Stimulated activated CD8-positive, alpha-beta memory T cell treated with anti-CD3 and anti-CD28 coated beads, Interleukin-12 subunit alpha, Interleukin-12 subunit beta, amount 100 ng/mL, for 1 hour (primary cell): Measurements from ENCODE around the gene YPEL5.
A peak's percentile ranks its signal among the peaks of the same experiment; 100 is the strongest.
"Not testable (repeated sequence)": the region's sequence is repeated elsewhere in the genome, so short reads cannot be mapped to it uniquely, and the experiment has no call there.

Source experiments
- DNase-seq: peaks from one replicate; pipeline ENCODE4 v3.0.0-alpha.2; 2020; ENCODE audit warnings: low read depth

Gene YPEL5

DNA sequence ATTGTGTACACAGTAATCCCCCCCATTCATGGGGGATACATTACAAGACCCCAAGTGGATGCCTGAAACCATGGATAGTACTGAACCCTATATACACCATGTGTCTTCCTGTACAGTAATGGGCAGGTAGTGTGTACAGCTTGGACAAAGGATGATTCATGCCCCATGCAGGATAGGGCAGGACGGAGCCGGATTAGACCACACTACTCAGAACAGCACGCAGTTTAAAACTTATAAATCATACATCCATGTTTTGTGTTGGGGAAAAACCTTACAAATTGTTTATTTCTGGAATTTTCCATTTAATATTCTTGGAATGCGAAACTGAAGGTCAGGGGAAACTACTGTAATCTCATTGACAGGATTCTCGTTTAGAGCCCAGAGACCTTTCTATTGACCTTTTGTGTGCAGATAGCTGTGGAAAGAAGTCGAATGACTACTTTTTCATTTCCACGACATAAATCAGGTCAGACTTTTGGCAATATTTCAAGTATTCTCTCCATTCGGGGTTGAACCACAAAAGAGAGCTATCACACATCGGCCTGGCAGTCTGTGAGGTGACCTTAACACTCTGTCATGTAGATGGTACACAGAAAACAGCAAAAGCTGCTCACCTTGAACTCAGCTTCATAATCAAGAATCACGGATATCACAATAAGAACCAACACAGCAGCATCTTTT, 9.9 kb upstream of the YPEL5 start:
- DNase-seq, result no peak

DNA sequence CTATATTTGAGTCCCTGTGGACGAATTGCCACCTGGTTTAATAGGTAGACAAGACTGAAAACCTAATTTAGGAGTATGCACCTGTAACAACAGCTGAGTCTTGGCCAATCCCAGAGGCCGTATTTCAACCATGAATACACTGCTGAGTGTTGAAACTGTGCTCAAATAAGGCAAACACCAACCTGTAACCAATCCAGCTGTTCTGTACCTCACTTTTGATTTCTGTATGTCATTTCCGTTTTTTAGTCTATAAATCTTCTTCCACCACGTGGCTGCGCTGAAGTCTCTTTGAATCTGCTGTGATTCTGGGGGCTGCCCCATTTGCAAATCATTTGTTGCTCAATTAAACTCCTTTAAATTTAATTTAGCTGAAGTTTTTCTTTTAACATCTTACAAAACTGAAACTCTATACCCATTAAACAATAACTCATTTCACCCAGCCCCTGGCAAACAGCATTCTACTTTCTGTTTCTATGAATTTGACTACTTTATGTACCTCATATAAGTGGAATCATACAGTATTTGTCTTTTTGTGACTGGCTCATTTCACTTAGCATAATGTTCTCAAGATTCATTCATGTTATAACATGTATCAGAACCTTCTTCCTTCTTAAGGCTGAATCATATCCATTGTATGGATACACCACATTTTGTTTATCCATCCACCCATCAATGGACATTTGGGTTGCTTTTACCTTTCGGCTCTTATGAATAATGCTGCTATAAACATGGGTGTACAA, 7.5 kb upstream of the YPEL5 start:
- peak; percentile 9 for DNase-seq

DNA sequence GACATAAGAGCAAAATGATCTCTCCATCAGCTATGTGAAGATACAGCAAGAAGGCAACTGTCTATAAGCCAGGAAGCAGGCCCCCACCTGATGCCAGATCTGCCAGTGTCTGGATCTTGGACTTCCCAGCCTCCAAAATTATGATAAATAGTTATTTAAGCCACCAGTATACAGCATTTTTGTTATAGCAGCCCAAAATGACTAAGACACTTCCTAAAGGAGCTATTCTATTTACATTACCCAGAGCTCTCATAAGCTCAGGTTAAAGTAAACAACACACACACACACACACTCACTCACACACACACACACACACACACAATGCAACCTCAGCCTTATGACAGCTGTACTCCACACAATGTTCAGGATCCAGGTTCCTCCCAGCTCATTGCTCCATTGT, 5.7 kb upstream of the YPEL5 start:
- no peak for DNase-seq

DNA sequence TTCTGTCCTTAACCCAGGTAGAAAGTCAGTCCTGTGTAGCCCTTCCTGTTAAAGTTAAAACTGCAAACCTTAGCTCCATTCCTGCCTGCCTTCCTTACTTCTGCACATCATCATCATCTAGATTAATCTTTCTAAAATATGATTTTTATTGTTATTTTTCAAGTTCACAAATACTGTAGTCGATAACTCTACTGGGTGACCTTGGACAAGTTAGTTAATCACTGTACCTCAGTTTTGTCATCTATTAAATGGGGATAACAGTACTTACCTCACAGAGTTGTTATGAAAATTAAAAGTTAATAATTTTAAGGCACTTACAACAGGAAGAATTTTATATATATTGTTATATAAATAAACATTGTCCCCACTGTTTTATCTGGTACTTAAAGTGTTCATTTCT, 2.5 kb upstream of the YPEL5 start:
- no peak for DNase-seq

DNA sequence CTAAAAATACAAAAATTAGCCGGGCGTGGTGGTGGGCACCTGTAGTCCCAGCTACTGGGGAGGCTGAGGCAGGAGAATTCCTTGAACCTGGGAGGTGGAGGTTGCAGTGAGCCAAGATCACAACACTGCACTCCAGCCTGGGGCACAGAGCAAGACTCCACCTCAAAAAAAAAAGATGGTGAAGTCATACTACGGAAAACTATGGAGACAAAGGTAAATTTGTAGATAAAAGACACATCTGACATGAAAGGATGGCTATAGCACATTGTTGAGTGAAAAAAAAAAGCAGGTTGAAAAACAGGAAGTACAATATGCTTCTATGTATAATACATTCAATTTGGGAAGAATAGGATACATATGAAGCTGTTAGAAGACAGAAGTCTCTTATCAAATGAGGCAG, 1.9 kb upstream of the YPEL5 start:
- DNase-seq, result not testable (repeated sequence)

DNA sequence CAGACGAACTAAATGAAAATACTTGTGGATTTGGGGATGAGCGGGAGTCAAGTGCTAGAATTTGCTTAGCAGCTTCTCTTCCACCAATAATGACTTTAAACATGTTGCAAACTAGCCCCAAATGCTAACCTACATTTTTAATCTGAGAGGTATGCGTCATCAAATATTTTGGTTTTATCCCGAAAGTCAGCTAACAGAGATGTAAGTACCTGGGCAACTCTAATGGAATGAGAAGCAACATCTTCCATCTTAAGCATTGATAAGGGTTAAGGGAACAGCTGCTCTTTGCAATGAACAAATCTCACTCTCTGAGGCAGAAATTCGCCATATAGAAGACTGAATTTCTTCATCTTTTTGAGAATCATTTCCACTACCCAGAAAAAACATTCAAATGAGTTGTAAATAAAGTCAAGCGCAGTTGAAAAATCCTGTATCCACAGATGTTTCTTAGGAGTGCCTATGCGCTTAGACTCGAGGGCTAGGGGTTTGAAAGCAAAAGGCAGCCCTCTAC, 926 bp upstream of the YPEL5 start:
- no peak for DNase-seq

DNA sequence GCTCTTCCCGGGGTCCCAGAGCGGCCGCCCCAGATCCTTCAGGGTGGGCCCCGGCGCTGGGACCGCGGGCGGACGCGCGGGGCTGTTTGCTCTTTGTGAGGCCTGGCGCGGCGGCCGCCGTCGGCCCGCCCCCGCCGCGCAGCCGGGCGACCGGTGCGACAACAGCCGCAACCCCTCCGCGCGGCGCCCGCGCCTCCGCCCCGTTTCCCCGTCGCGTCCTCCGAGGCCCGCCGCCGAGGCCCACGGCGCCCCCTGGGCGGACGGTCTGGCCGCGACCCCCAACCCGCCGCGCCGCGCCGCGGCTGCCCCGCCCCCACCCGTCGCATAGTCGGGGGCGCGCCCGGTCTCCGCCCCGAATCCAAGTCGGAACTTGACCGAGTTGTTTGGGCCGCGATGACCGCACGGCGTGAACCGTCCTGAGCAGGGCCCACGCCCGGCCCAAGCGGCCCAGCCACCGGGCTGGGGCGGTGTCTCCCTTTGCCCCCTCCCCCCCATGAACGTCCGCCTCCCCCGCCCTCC, 448 bp downstream of the YPEL5 start:
- no peak for DNase-seq

DNA sequence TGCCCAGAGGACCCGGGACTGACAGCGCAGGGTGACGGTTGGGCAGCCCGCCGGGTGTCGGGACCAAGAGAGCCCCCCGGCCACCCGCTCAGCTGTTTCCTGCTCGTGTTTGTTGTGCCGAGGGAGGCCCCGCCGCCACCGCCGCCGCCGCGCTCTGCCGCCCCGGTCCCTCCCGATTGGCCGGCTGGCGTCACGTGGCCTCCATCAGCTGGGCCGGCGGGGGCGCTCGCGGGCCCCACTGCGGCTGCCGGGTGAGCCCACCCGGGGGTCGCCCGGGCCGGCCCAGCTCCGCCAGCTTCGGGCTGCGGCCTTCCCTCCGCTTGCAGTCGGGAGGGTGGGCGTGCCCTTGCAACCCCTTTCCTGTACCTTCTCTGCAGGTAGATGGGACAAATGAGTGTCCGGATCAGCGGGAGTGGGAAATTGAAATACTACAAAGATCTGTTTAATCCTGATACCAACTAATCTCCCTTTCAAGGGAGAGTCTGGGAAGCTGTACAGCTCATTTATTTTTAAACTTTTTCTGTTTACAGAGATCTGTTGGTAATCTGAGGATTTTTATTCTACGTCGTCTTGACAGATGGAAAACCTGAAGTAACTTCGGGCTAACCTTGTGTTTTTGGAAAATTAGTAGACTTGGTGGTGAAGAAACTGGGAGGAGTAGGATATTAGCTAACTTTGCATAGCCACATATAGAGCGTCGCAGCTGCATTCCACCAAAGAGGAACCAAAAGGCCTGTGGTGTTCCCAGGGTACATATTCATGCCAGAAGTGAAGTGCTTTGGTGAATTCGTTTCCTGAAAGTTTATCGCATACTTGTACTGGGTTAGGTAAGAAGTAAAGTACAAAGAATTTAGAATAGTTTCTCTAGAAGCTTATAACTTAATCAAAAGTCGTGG, 1.2 kb downstream of the YPEL5 start:
- DNase-seq, result peak; percentile 52

DNA sequence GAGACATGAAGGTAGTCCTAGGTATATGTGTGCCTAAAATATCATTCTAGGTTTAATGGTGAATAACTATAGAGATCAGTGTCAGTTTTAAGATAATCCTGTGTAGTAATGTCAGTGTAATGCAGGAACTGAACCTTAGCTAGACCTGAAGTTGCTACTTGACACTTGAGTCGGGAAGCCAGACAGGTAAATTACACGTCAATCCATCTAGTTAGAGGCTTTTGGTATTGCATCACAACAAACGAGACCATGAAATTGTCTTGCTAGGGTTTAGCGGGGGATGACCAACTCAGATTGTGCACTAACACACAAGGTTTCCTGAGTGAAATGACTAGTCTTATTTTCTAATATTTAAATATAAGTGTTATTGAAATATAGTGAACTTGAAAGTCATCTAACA, 2.0 kb downstream of the YPEL5 start:
- no peak for DNase-seq

DNA sequence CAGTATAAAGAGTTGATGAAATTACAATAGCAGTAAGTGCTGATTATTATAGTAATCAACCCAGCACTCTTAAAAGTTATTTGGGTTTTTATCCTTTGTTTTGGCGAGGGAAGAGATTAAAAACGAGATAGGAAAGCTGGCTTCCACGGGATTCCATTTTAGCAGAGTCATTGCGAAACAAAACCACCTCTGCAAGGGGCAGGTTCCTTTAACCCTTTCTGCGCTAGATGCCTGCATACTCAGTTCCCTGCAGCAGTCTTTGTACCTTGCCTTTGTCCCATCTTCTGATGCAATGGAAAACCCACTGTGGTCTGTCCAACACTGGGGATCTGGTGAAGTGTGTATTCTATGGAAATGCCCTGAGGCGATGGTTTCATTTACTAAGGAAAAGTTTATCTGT, 2.7 kb downstream of the YPEL5 start:
- no peak for DNase-seq

DNA sequence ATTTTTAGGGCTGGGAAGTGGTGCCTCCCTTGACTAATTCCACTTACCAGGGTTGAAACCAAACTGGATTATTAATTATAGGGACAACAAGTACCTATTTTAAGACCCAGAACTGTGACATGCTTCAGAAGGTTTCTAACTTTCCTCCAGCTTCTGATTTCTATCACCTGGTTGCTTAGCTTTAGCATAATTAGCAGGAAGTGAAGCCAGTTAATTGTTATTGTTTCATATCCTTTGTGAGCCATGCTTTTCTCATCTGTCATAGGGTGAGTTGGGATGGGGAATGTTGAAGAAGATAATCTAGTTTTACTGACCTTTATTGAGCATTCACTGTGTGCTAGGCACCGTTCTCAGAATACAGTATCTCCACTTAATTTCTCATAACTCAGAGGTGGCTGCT, 3.2 kb downstream of the YPEL5 start:
- DNase-seq, result no peak

DNA sequence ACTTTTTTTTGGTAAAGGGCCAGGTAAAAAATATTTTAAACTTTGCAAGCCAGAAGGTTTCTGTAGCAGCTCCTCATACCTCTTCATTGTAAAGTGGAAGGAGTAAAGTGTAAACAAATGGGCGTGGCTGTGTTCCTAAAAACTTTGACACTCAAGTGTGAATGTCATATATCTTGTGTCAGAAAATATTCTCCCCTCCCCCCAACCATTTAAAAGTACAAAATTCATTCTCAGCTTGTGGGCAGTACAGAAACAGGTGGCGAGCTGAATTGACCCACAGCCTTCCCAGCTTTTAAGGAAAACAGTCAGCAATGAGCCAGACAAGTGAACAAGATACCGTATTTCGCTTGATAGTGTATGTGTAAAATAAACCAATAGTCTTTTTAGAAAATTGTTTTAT, 4.0 kb downstream of the YPEL5 start:
- no peak for DNase-seq

DNA sequence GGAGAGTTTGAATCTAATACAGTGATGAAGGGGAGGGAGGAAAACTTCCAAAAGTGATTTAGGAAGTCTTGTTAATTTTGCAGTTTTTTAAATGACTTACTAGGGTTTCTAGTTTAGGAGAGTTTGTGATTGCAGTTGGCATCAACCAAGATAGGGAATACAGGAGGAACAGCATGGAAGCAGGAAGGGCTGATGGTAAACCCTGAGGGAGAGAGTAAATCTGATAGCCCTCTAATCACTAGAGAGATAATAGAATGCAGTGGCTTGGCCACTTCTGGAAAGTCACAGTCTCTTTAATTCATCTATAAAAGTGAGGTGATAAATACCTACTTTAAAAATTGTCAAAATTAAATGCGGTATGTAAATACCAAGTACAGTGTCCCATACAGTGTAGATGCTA, 5.6 kb downstream of the YPEL5 start:
- DNase-seq, result no peak

DNA sequence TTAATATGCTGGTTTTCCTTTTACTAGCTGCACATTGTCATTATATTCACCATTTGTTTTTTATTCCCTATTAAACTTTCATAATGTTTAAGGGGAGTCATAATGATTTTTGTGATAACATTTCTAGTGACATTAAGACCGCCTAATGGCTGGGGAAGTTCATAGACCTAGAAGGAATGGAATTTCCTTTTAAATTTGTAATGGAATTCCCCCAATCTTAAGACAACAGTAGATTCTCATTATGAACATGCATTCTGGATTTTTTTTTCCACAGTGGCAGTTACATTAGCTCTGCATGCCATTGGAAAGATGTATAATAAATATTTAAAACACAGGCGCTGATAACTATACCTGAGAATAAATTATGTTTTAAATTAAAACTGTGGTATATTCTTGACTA, 8.4 kb downstream of the YPEL5 start:
- no peak for DNase-seq

DNA sequence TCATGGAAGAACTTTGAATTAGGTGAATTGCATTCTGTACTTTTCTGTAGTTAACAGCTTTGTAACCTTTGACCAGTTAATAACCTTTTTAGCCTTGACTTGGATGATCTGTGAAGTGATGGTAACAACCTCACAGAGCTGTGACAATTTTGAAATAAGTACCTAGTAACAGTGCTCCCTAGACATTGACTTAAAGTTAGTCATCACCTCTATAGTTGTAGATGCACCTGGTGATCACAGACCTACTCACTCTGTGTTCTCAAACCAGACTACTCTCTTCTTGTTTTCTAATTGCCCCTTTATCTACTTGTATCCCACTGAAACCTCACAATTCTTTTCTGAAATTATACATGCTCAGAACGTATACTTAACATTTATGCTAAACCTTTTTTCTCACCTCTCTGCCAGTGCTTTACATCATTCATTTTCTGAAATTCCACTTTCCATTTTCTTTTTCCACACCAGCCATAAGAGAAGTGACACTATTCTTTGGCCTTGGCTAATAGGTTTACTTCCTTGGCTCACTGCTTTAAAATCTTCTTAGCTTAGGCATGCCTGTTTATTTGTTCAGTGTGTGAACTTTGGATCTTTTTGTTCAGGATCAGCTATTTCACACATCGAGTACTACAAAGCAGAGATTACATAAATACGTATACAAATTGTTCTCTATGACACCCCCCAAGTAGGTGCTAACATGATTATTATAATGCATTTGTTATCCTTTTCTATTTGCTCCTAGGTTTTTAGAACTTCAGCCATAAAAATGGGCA, 9.3 kb downstream of the YPEL5 start:
- no peak for DNase-seq

DNA sequence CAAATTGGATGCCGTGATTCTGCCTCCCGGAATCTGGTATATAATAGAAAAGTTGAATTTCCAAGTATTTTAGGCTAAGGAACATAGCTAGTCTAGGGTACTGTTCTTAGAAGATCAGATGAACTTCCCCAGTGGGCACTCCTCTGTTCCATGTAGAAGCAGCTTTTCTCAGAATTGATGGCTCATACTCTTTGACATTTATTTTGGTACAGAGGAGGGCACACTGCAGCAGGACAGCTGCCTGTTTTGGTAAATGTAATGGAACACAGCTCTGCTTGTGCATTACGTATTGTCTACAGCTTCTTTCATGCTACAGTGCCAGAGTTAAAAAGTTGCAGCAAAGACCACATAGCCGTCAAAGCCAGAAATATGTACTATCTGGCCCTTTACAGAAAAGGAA, 10.8 kb downstream of the YPEL5 start:
- no peak for DNase-seq

DNA sequence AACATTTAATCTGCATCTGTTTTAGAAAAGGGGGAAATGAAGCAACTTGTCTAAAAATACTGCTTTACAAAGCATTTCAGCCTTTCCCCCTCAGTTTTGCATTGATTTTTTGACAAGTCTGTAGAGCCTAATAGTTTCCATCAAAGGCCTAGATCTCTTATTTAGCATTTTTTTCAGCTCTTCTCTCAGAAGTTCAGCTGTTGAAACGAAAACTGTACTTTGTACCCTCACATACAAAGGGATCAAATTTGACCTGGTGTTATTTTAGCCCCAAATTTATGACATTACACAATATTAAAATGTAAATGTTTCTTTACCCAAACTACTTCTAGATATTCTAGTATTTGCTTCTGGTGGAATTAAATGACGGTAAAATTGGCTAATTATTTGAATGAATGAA, 13.0 kb downstream of the YPEL5 start:
- no peak for DNase-seq

DNA sequence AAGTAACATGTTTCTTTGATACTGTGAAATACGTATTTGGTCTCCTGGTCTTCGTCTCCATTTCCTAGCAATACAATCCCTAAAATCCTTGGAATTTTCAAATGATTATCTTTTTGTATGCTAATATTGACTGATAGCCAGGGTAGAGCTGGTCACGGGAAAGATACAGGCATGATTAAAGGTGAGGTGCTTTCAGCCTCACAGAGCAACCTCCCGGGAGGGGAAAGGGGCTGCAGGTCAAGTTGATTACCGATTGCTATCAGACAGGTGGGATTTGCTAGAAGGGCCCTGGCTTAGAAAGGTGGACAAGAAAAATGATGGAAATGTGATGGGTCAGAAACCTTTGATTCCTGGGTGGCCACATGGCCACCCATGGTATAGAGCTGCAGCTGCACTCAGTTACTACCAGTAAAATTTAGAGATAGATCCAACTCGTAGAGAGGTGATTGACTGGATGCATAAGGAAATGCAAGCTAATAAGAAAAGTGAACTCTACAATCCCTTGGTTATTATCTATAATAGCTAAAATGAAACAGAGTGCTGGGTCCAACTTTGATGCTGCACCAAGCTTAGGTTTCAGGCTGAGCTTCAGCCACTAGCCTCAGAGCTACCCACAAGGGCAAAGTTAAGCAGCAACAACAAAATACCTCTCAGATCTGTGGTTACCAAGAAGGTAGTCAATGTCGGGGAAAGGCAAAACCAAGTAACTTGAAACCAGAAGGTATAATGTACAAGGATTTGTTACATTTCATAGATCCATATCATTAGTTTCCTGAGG, 15.3 kb downstream of the YPEL5 start:
- no peak for DNase-seq

DNA sequence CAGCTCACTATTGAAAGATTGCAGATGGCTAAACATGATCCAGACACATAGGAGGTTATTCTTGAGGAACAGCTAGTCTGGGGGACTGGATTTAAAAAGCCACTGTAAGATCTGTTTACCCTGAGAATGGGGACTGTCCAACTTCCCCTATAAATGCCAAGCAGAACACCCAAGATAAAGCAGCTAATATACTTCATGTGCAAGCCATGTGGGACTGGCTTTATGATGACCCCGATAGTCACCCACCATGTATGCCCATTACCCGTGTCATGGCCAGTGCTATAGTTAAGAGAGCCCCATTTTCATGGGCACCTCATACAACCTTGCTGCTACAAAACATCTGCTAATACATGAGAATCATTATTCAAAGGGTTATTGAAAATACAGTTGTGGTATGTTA, 16.0 kb downstream of the YPEL5 start:
- no peak for DNase-seq

DNA sequence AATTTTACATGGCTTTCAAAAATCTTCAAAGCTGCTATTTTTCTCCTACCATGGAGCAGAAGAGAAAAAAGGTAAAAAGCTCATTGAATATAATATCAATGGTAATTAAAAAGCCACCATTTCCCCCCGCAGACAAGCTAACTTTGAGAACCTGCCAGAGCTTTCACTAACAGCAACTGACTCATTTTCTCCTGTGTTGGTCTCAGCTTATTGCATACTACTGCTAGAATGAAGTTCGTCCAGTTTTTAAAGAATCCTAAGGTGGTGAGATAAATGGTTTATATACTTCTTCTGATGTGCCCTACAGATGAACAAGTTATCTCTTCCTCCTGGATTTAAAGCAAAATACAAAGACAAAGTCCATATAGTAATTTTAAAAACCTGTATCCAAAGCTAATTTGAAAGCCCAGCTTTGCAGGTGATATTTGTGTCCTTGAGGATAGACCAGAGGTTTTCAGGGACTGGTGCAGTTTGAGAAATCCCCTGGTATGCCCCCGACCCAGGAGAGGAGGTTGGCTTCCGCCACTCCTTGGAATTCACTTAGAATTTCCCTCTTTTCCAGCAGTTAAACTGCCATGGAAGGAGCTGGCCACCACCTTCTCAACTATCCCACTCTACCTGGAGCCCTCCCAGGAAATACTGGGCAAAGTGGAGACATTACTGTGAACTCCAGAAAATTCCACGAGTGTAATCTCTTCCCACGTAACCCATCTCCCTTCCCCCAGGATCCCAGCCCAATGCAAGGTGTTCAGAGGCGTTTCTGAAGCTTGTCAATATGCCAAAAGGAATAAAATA, 17.5 kb downstream of the YPEL5 start:
- no peak for DNase-seq
